Colonic mucosa (tissue), 4 donors: Measurements from ENCODE around the gene MORN5. TPM values are rescaled to one million over a fixed set of nuclear protein-coding genes. Genes with fewer than 3 reads are reported as not detected.

ENCODE experiments used
- DNase-seq: peaks from one replicate; pipeline ENCODE4 v3.0.0-alpha.2; 2020
- H3K27ac ChIP-seq: fragments of 200-600 bp; one replicate; pipeline ENCODE4 v1.8.0; 2021
- H3K27me3 ChIP-seq: fragments of 200-600 bp; one replicate; pipeline ENCODE4 v1.8.0; 2021
- H3K36me3 ChIP-seq: fragments of 200-600 bp; one replicate; pipeline ENCODE4 v1.8.0; 2021
- H3K4me1 ChIP-seq: fragments of 200-600 bp; one replicate; pipeline ENCODE4 v1.8.0; 2021; ENCODE audit warnings: mild to moderate bottlenecking
- H3K4me3 ChIP-seq: fragments of 200-600 bp; one replicate; pipeline ENCODE4 v1.8.0; 2021
- H3K9ac ChIP-seq, 2 donors: one replicate each; pipeline ENCODE4 v1.7.0; 2013; ENCODE audit warnings: control low read depth in 2 of 2, low read depth in 2 of 2, low read length in 2 of 2
- H3K9me3 ChIP-seq: fragments of 200-600 bp; one replicate; pipeline ENCODE4 v1.8.0; 2021
- intact Hi-C: fragments of 100-400 bp; cut with DNase I; formaldehyde crosslinking; loops from one replicate; pipeline ENCODE4 v1.14.1; 2022
- total RNA-seq, 2 donors: library from RNA; stranded (reverse); fragmentation: NEBNext Ultra II Directional in 1 of 2; extraction: Animal tissue kit (Norgen Biotek cat#: 25700) in 1 of 2; gene quantifications; one replicate each; pipeline ENCODE4 v1.2.1, GENCODE V29; 2021
- TF ChIP-seq, protein P1 (sequence below): fragments of 200-600 bp; IDR thresholded peaks from one replicate; pipeline ENCODE4 v1.8.0; 2022; ENCODE audit warnings: antibody characterized with exemption, mild to moderate bottlenecking
- donor health status: healthy.
- donor health status: DM: no; HTN: no; CAD: no.
- donor health status: DM: no; HTN: no; CAD: no.

The MORN5 gene
- total RNA-seq, 2 donors from 2014 or later, result 7.0 TPM; not detected in 1

DNA sequence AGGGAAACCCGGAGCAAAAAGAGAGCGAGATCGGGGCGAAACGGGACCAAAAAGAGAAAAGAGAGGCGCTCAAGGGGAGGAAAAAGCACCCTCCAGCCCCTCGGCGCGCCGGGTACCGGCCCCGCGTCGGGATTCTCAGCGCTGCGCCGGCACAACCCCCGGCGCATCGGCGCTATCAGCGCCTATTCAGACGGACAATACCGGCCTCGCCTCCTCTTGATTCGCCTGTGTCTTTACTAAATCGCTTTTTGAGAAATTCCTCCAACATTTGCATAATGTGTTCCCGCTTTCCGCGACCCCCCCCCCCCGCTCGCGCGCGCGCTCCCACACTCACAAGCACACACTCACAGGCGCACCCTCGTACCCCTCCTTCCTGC lies 68.5 kb downstream of the MORN5 start:
- intact Hi-C loops, result no loop called here
- Histone ChIP-seq H3K4me1 (no peaks in the 10 kb centered on the region), H3K9ac (peak overlapping the region in 1 of 2 donors; percentile 2), H3K36me3 (no peaks in the 10 kb centered on the region), H3K9me3 (no peaks in the 10 kb centered on the region), H3K27ac (no peak overlapping the region), H3K27me3 (peaks cover 73% of the 10 kb centered on the region), H3K4me3 (peak overlapping the region; percentile 11)
- TF ChIP-seq, protein P1, sequence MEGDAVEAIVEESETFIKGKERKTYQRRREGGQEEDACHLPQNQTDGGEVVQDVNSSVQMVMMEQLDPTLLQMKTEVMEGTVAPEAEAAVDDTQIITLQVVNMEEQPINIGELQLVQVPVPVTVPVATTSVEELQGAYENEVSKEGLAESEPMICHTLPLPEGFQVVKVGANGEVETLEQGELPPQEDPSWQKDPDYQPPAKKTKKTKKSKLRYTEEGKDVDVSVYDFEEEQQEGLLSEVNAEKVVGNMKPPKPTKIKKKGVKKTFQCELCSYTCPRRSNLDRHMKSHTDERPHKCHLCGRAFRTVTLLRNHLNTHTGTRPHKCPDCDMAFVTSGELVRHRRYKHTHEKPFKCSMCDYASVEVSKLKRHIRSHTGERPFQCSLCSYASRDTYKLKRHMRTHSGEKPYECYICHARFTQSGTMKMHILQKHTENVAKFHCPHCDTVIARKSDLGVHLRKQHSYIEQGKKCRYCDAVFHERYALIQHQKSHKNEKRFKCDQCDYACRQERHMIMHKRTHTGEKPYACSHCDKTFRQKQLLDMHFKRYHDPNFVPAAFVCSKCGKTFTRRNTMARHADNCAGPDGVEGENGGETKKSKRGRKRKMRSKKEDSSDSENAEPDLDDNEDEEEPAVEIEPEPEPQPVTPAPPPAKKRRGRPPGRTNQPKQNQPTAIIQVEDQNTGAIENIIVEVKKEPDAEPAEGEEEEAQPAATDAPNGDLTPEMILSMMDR, result no peak
- no peak for DNase-seq

DNA sequence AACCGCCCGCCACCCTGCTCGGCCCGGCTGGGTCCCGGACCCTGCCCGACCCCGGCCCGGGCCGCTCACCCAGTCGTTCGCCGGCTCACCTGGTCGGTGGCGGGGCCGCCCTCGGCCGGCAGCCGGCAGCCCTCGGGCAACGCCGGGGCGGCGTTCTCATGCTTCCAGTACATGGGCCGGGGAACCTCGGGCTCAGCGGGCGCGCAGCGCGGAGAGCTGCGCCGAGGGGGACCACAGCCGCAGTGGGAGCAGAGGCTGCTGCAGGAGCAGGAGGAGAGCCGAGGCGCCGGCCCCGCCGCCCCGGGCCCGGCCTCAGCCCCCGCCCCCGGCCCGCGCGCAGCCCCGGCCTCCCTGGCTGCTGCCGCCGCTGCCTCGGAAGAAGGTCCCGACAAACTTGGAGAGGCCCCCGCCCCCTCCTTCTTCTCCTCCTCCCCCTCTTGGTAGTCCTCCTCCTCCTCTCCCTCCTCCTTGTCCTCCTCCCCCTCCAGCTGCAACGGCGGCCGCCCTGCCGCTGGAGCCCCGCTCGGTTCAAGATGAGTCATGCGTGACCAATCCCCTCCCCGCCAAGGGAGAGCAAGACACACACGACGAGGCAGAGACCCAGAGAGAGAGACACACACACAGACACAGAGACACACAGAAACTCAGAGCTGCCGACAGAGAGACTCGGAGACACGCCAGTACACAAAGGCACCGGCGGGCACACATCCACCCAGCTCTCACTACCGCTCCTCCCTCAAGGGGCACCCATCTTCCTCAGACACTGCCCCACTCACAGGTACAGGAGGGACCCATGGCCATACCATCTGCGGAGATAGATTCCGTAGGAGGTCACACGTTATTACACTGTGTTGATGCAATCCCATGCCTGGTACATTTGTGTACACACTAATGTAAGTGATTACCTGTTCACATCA lies 69.1 kb downstream of the MORN5 start, which contains the start of gene LHX6:
Gene LHX6, minus strand, starts transcription at position 390 of the 917 bp plus-strand sequence. Its CDS starts 217 bp downstream, at position 173.
- H3K4me3 ChIP-seq, result peak within 1 kb of the TSS; percentile 11
- H3K9me3 ChIP-seq, result no peaks in the 10 kb centered on the region
- H3K27me3 ChIP-seq, result peaks cover 68% of the 10 kb centered on the region
- intact Hi-C loops, result no loop called here
- TF ChIP-seq, protein P1, result no peak
- peak within 1 kb of the TSS in 1 of 2 donors; percentile 2 for H3K9ac ChIP-seq
- H3K27ac ChIP-seq, result no peak within 1 kb of the TSS
- no peaks in the 10 kb centered on the region for H3K36me3 ChIP-seq
- DNase-seq, result no peak
- H3K4me1 ChIP-seq, result no peaks in the 10 kb centered on the region

DNA sequence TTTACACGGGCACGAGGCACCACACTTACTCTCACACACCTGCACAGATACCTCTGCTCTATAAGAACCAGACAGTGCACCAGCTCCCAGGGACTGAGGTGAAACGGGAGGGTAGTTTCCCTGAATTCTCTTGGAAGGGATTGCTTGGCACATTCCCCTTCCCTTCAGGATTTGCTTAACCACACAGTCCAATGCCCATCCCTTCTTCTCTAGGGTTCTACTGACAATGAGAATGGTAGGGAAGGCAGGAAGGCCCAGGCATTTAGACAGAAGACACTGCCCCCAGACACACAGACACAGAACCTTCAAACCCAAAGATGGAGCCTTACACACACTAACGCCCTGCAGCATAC lies 69.8 kb downstream of the MORN5 start:
- Histone ChIP-seq H3K27ac (no peak overlapping the region), H3K9ac (no peak overlapping the region), H3K27me3 (peaks cover 64% of the 10 kb centered on the region), H3K4me1 (no peaks in the 10 kb centered on the region), H3K9me3 (no peaks in the 10 kb centered on the region), H3K4me3 (no peak overlapping the region), H3K36me3 (no peaks in the 10 kb centered on the region)
- TF ChIP-seq, protein P1, result no peak
- DNase-seq, result no peak
- intact Hi-C loops, result no loop called here

DNA sequence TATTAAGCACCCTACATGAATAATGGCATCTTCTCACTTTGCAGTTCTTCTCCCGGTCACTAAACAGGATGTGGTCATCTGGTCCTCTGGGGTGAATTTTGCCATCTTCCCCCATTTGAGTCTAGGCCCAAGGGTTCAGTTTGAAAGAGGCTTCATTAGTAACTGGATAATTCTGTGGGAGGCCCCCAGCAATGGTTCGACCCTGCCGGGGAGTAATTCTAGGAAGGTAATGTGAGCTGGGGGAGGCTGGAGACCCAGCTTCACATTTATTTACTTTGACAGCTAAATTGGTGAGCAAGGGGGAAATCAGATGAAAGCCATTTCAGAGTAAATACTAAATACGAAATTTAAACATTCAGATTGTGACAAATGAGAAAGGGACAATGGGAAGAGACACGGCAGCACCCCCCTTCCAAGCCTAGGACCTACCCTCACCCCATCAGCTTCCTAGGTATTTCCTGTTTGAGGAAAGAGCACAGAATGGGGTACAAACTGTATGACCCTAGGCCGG lies 73.1 kb downstream of the MORN5 start:
- H3K36me3 ChIP-seq, result no peaks in the 10 kb centered on the region
- H3K27ac ChIP-seq, result no peak overlapping the region
- no peaks in the 10 kb centered on the region for H3K9me3 ChIP-seq
- TF ChIP-seq, protein P1, result no peak
- H3K4me3 ChIP-seq, result no peak overlapping the region
- H3K9ac ChIP-seq, result no peak overlapping the region
- H3K4me1 ChIP-seq, result no peaks in the 10 kb centered on the region
- peaks cover 31% of the 10 kb centered on the region for H3K27me3 ChIP-seq
- no peak for DNase-seq
- intact Hi-C loops, result no loop called here

GRCh38 chr9:122234022-122234748 lies 74.5 kb downstream of the MORN5 start:
- Histone ChIP-seq H3K4me1 (no peaks in the 10 kb centered on the region), H3K4me3 (no peak overlapping the region), H3K9ac (no peak overlapping the region), H3K9me3 (no peaks in the 10 kb centered on the region), H3K27me3 (peaks cover 19% of the 10 kb centered on the region), H3K36me3 (no peaks in the 10 kb centered on the region), H3K27ac (no peak overlapping the region)
- intact Hi-C loops, result no loop called here
- TF ChIP-seq, protein P1, result no peak
- DNase-seq, result no peak
